ENCODE data around the gene NCF2. TPM values are rescaled to one million over a fixed set of nuclear protein-coding genes. Genes with fewer than 3 reads are reported as not detected.

NCF2 gene
- total RNA-seq, 1 experiment from 2014 or later, result 5.5 TPM

GRCh38 chr1:183522104-183522503 is 68.2 kb downstream of the NCF2 start:
- BruUV-seq (replicated peaks), result no TSS peak
- intact Hi-C loops (cut with micrococcal nuclease; ENCODE audit: unreplicated experiment), result no loop called here
- no peaks in the 10 kb centered on the region for H3K27me3 Mint-ChIP-seq (ENCODE audit: unreplicated experiment)
- no peaks in the 10 kb centered on the region for H3K4me1 Mint-ChIP-seq (ENCODE audit: low read depth, unreplicated experiment)
- H3K4me3 Mint-ChIP-seq (ENCODE audit: low read depth, unreplicated experiment), result no peak overlapping the region
- CTCF ChIA-PET, result interaction anchor here (0.7 kb wide), 1 partner anchor 40 kb away, joined by 3 read pairs; no protein-coding TSS in a partner anchor
- DNase-seq, result no peak
- H3K9me3 Mint-ChIP-seq (ENCODE audit: low read depth, unreplicated experiment), result no peaks in the 10 kb centered on the region
- no peak for TF ChIP-seq CTCF (IDR thresholded peaks at IDR 0.05; ENCODE audit: unreplicated experiment)
- no peak overlapping the region for H3K27ac Mint-ChIP-seq (ENCODE audit: unreplicated experiment)
- H3K36me3 Mint-ChIP-seq (ENCODE audit: insufficient read depth, unreplicated experiment), result peaks cover 25% of the 10 kb centered on the region

GRCh38 chr1:183520379-183520778 is 69.9 kb downstream of the NCF2 start:
- peaks cover 22% of the 10 kb centered on the region for H3K36me3 Mint-ChIP-seq (ENCODE audit: insufficient read depth, unreplicated experiment)
- intact Hi-C loops (cut with micrococcal nuclease; ENCODE audit: unreplicated experiment), result no loop called here
- CTCF ChIA-PET, result no interaction called here
- TF ChIP-seq CTCF (IDR thresholded peaks at IDR 0.05; ENCODE audit: unreplicated experiment), result no peak
- H3K27me3 Mint-ChIP-seq (ENCODE audit: unreplicated experiment), result no peaks in the 10 kb centered on the region
- no peak overlapping the region for H3K27ac Mint-ChIP-seq (ENCODE audit: unreplicated experiment)
- no peak for DNase-seq
- peaks cover 4% of the 10 kb centered on the region for H3K4me1 Mint-ChIP-seq (ENCODE audit: low read depth, unreplicated experiment)
- no peak overlapping the region for H3K4me3 Mint-ChIP-seq (ENCODE audit: low read depth, unreplicated experiment)
- no peaks in the 10 kb centered on the region for H3K9me3 Mint-ChIP-seq (ENCODE audit: low read depth, unreplicated experiment)
- TSS peak; percentile 4 for BruUV-seq (replicated peaks)

- H3K27ac Mint-ChIP-seq (ENCODE audit: unreplicated experiment), result no peak overlapping the region
- BruUV-seq (replicated peaks), result no TSS peak
- intact Hi-C loops (cut with micrococcal nuclease; ENCODE audit: unreplicated experiment), result loop anchor here (5.0 kb wide), 1 partner anchor 35 kb away; no protein-coding TSS in a partner anchor
- H3K4me1 Mint-ChIP-seq (ENCODE audit: low read depth, unreplicated experiment), result peaks cover 12% of the 10 kb centered on the region
- no peaks in the 10 kb centered on the region for H3K27me3 Mint-ChIP-seq (ENCODE audit: unreplicated experiment)
- no peak for DNase-seq
- no peaks in the 10 kb centered on the region for H3K9me3 Mint-ChIP-seq (ENCODE audit: low read depth, unreplicated experiment)
- CTCF ChIA-PET, result no interaction called here
- H3K36me3 Mint-ChIP-seq (ENCODE audit: insufficient read depth, unreplicated experiment), result peaks cover 17% of the 10 kb centered on the region
- TF ChIP-seq CTCF (IDR thresholded peaks at IDR 0.05; ENCODE audit: unreplicated experiment), result no peak
- no peak overlapping the region for H3K4me3 Mint-ChIP-seq (ENCODE audit: low read depth, unreplicated experiment)
Observed at GRCh38 chr1:183517401-183517800, 72.9 kb downstream of the NCF2 start.

- BruUV-seq (replicated peaks), result no TSS peak
- CTCF ChIA-PET, result no interaction called here
- H3K27ac Mint-ChIP-seq (ENCODE audit: unreplicated experiment), result no peak overlapping the region
- peaks cover 14% of the 10 kb centered on the region for H3K36me3 Mint-ChIP-seq (ENCODE audit: insufficient read depth, unreplicated experiment)
- no peak for TF ChIP-seq CTCF (IDR thresholded peaks at IDR 0.05; ENCODE audit: unreplicated experiment)
- intact Hi-C loops (cut with micrococcal nuclease; ENCODE audit: unreplicated experiment), result loop anchor here (5.0 kb wide), 1 partner anchor 34 kb away; no protein-coding TSS in a partner anchor
- H3K9me3 Mint-ChIP-seq (ENCODE audit: low read depth, unreplicated experiment), result no peaks in the 10 kb centered on the region
- H3K27me3 Mint-ChIP-seq (ENCODE audit: unreplicated experiment), result no peaks in the 10 kb centered on the region
- peaks cover 18% of the 10 kb centered on the region for H3K4me1 Mint-ChIP-seq (ENCODE audit: low read depth, unreplicated experiment)
- no peak overlapping the region for H3K4me3 Mint-ChIP-seq (ENCODE audit: low read depth, unreplicated experiment)
- DNase-seq, result no peak
Observed at GRCh38 chr1:183516725-183517124, 73.5 kb downstream of the NCF2 start.
